Heart left ventricle (tissue), 16 donors: Measurements from ENCODE around the gene ZNF287. TPM values are rescaled to one million over a fixed set of nuclear protein-coding genes. Genes with fewer than 3 reads are reported as not detected.

Experiments used
- ATAC-seq, 4 donors: fragments of 200-7000 bp; cut with Tn5 transposase; one replicate each; pipeline ENCODE4 v1.9.1; 2020 to 2022; ENCODE audit warnings: moderate library complexity in 4 of 4, mild to moderate bottlenecking in 3 of 4, moderate number of reproducible peaks in 1 of 4
- DNase-seq, 5 donors: peaks; one replicate each; pipeline ENCODE4 v3.0.0-alpha.2; 2020
- H3K27ac ChIP-seq, 12 donors: fragments of 200-600 bp; sonication (generic) in 4 of 12; one replicate each; pipeline versions ENCODE4 v1.5.0 to v1.8.0; 2016 to 2022; ENCODE audit warnings: mild to moderate bottlenecking in 2 of 12
- H3K27me3 ChIP-seq, 9 donors: fragments of 200-600 bp; sonication (generic) in 2 of 9; one replicate each; pipeline versions ENCODE4 v1.5.1 to v1.8.0; 2016 to 2022; ENCODE audit warnings: mild to moderate bottlenecking in 3 of 9
- H3K36me3 ChIP-seq, 9 donors: fragments of 200-600 bp; sonication (generic) in 2 of 9; one replicate each; pipeline versions ENCODE4 v1.5.0 to v1.8.0; 2018 to 2022; ENCODE audit warnings: mild to moderate bottlenecking in 2 of 9
- H3K4me1 ChIP-seq, 12 donors: fragments of 200-600 bp; sonication (generic) in 4 of 12; one replicate each; pipeline versions ENCODE4 v1.5.0 to v1.8.0; 2016 to 2022; ENCODE audit warnings: mild to moderate bottlenecking in 3 of 12
- H3K4me3 ChIP-seq, 12 donors: fragments of 200-600 bp; sonication (generic) in 4 of 12; one replicate each; pipeline versions ENCODE4 v1.5.0 to v1.8.0; 2017 to 2022; ENCODE audit warnings: mild to moderate bottlenecking in 9 of 12, moderate library complexity in 4 of 12
- H3K9me3 ChIP-seq, 12 donors: fragments of 200-600 bp; sonication (generic) in 4 of 12; one replicate each; pipeline versions ENCODE4 v1.5.0 to v1.8.0; 2016 to 2022; ENCODE audit warnings: mild to moderate bottlenecking in 1 of 12
- CTCF ChIP-seq, 12 donors: fragments of 200-600 bp; sonication (generic) in 4 of 12; IDR thresholded peaks; one replicate each; pipeline versions ENCODE4 v1.5.0 to v1.8.0; 2018 to 2022; ENCODE audit warnings: antibody characterized with exemption in 12 of 12, mild to moderate bottlenecking in 5 of 12
- POLR2A ChIP-seq, 2 donors: fragments of 450-650 bp; IDR thresholded peaks; one replicate each; pipeline ENCODE4 v1.6.1; 2017; ENCODE audit warnings: antibody characterized with exemption in 2 of 2, mild to moderate bottlenecking in 2 of 2, moderate library complexity in 2 of 2
- WGBS, 4 donors: extraction: QIAGEN DNeasy Blood & Tissue Kit in 2 of 4; methylation state at CpG; one replicate each; pipeline versions ENCODE4 v1.1.5 to v1.1.7; 2013 to 2018; 5-methylcytosine and 5-hydroxymethylcytosine counted together
- intact Hi-C, 10 donors: fragments of 100-400 bp; cut with DNase I; formaldehyde crosslinking; loops; one replicate each; pipeline versions ENCODE4 v1.11.1 to v1.14.2; 2022
- polyA plus RNA-seq, 2 donors: library from polyadenylated mRNA; stranded (reverse); fragments of 200-250 nt; gene quantifications; one replicate each; pipeline ENCODE4 v1.2.3, GENCODE V29; 2013
- total RNA-seq, 9 donors: library from RNA; depleted of rRNA in 2 of 9; stranded (reverse); fragments of >200 nt in 2 of 9; fragmentation: NEBNext Ultra II Directional in 3 of 9; extraction: Animal tissue kit (Norgen Biotek cat#: 25700) in 3 of 9; gene quantifications; one replicate each; pipeline versions ENCODE4 v1.1.0 to v1.2.4, GENCODE V29; 2016 to 2023
- donor health status: ischemic (EF 13 %, LVEDD 7.1; RV severe dilation, severe dysfunction).
- donor health status: healthy with polysubstance abuse.
- donor health status: DM: no; HTN: yes; CAD: no.
- donor health status: DM: no; HTN: no; CAD: no.
- donor health status: ischemic (EF 25% LVEDD 6.9; RV normal size, moderate dysfunction).
- donor health status: ischemic (EF 25% LVEDD 5.7; RV mildly dilated, moderate dysfunction).
- donor health status: healthy.
- donor health status: DM: yes; HTN: yes; CAD: no.
- donor health status: ischemic (EF 35%, LVEDD 5.7; RV mildly dilated, moderate dysfunction).
- donor health status: nonischemic (EF 11% LVEDD 7.7; RV severe dilation, severe dysfunction).
- donor health status: DM: yes; HTN: yes; CAD: no.
- donor health status: PGD.
- donor health status: ischemic (EF 29% LVEDD 5.4; RV normal size, mild dysfunction).
- donor health status: nonischemic (EF 23%, LVEDD 6.1; RV moderate dilation, normal function).

The ZNF287 gene
- total and polyA plus RNA-seq, 11 donors = 3.8 to 14.7 (median 10.2) TPM

- Histone ChIP-seq H3K9me3 (no peaks in the 10 kb centered on the region), H3K27ac (peak overlapping the region in 8 of 12 donors; percentile 4 to 52 (median 39)), H3K4me1 (peaks cover 0 to 18% (median 7%) of the 10 kb centered on the region in 12 donors), H3K27me3 (peaks cover 0 to 8% (median 0%) of the 10 kb centered on the region in 9 donors), H3K36me3 (no peaks in the 10 kb centered on the region), H3K4me3 (peak overlapping the region in 10 of 12 donors; percentile 30 to 48 (median 40))
- DNase-seq = peak; percentile 92 to 97 (median 95)
- peak; percentile 94 to 96 (median 96) for ATAC-seq
- intact Hi-C loops = loop anchor here in 2 of 10 donors (2.0 kb wide), 1 partner anchor 48 kb away; no protein-coding TSS in a partner anchor
- peak; percentile 82 to 99 (median 96) for TF ChIP-seq CTCF (IDR thresholded peaks at IDR 0.05)
- TF ChIP-seq POLR2A (IDR thresholded peaks at IDR 0.05) = peak in 1 of 2 donors; percentile 37
- WGBS, 4 donors = 13 to 16% (median 15%) methylated on average over 36 to 39 of the region's 39 CpGs
Observed at GRCh38 chr17:16584273-16584995, 15.4 kb upstream of the ZNF287 start.

- peaks cover 0 to 13% (median 6%) of the 10 kb centered on the region in 12 donors for H3K4me1 ChIP-seq
- ATAC-seq (no peak), DNase-seq (no peak)
- H3K4me3 ChIP-seq = peak overlapping the region in 8 of 12 donors; percentile 31 to 48 (median 40)
- WGBS, 4 donors = 43 to 54% (median 52%) methylated on average over 7 of the region's 7 CpGs
- no peaks in the 10 kb centered on the region for H3K9me3 ChIP-seq
- no peaks in the 10 kb centered on the region for H3K36me3 ChIP-seq
- peaks cover 0 to 8% (median 0%) of the 10 kb centered on the region in 9 donors for H3K27me3 ChIP-seq
- intact Hi-C loops = loop anchor here in 2 of 10 donors (2.0 kb wide), 1 partner anchor 47 kb away; no protein-coding TSS in a partner anchor
- peak overlapping the region in 3 of 12 donors; percentile 5 to 52 (median 45) for H3K27ac ChIP-seq
- TF ChIP-seq POLR2A (IDR thresholded peaks at IDR 0.05) = no peak
Observed at GRCh38 chr17:16583781-16584180, 14.8 kb upstream of the ZNF287 start.

- DNase-seq = no peak
- Histone ChIP-seq H3K27me3 (no peaks in the 10 kb centered on the region), H3K9me3 (no peaks in the 10 kb centered on the region), H3K36me3 (no peaks in the 10 kb centered on the region), H3K4me1 (peaks cover 0 to 9% (median 4%) of the 10 kb centered on the region in 12 donors), H3K27ac (no peak overlapping the region), H3K4me3 (no peak overlapping the region)
- 74 to 81% (median 77%) methylated on average over 2 of the region's 2 CpGs for WGBS, 4 donors
- ATAC-seq = no peak
- intact Hi-C loops = no loop called here
- no peak for TF ChIP-seq POLR2A (IDR thresholded peaks at IDR 0.05)
- no peak for TF ChIP-seq CTCF (IDR thresholded peaks at IDR 0.05)
Observed at GRCh38 chr17:16573466-16573865, 4.5 kb upstream of the ZNF287 start.

GRCh38 chr17:16569358-16569712, 331 bp upstream of the ZNF287 start:
- Histone ChIP-seq H3K27me3 (no peaks in the 10 kb centered on the region), H3K4me1 (peaks cover 0 to 15% (median 9%) of the 10 kb centered on the region in 12 donors), H3K9me3 (no peaks in the 10 kb centered on the region), H3K4me3 (peak overlapping the region in 11 of 12 donors; percentile 54 to 89 (median 79)), H3K27ac (peak overlapping the region in 1 of 12 donors; percentile 73), H3K36me3 (peaks cover 0 to 33% (median 11%) of the 10 kb centered on the region in 9 donors)
- no peak for ATAC-seq
- DNase-seq = no peak
- WGBS, 4 donors = 22 to 27% (median 24%) methylated on average over 14 of the region's 14 CpGs
- TF ChIP-seq CTCF (IDR thresholded peaks at IDR 0.05) = no peak
- TF ChIP-seq POLR2A (IDR thresholded peaks at IDR 0.05) = no peak
- intact Hi-C loops = loop anchor here in 2 of 10 donors (2.0 kb wide), 1 partner anchor 33 kb away; no protein-coding TSS in a partner anchor
